Uterus (tissue), 4 donors: ENCODE results near the gene MFSD8. TPM values are rescaled to one million over a fixed set of nuclear protein-coding genes. Genes with fewer than 3 reads are reported as not detected.

Experiments used
- DNase-seq, 2 donors: peaks; one replicate each; pipeline ENCODE4 v3.0.0-alpha.2; 2019 to 2020
- H3K27ac ChIP-seq, 2 donors: fragments of 200-600 bp; sonication (generic); 1 replicate in 1 of 2; 2 replicates in 1 of 2; pipeline ENCODE4 v1.5.1; 2016 to 2018
- H3K27me3 ChIP-seq, 2 donors: fragments of 200-600 bp; sonication (generic); one replicate each; pipeline ENCODE4 v1.5.1; 2018 to 2019; ENCODE audit warnings: control low read depth in 1 of 2
- H3K36me3 ChIP-seq, 2 donors: fragments of 200-600 bp; sonication (generic); one replicate each; pipeline ENCODE4 v1.5.1; 2019; ENCODE audit warnings: control low read depth in 1 of 2
- H3K4me1 ChIP-seq, 2 donors: fragments of 200-600 bp; sonication (generic); one replicate each; pipeline ENCODE4 v1.5.1; 2018 to 2019; ENCODE audit warnings: control low read depth in 1 of 2
- H3K4me3 ChIP-seq, 2 donors: fragments of 200-600 bp; sonication (generic); 1 replicate in 1 of 2; 2 replicates in 1 of 2; pipeline ENCODE4 v1.5.1; 2018 to 2019; ENCODE audit warnings: mild to moderate bottlenecking in 1 of 2
- H3K9me3 ChIP-seq, 2 donors: fragments of 200-600 bp; sonication (generic); one replicate each; pipeline ENCODE4 v1.5.1; 2019; ENCODE audit warnings: control low read depth in 1 of 2
- POLR2A ChIP-seq, 2 donors: fragments of 450-650 bp; IDR thresholded peaks; one replicate each; pipeline ENCODE4 v1.6.1; 2016; ENCODE audit warnings: antibody characterized with exemption in 2 of 2, mild to moderate bottlenecking in 1 of 2, moderate library complexity in 1 of 2
- intact Hi-C: fragments of 100-400 bp; cut with DNase I; formaldehyde crosslinking; loops from one replicate; pipeline ENCODE4 v1.15.1; 2023; ENCODE audit warnings: low total_unique reads
- total RNA-seq, 4 donors: library from RNA; depleted of rRNA in 3 of 4; stranded (reverse); fragments of >200 nt in 3 of 4; gene quantifications; one replicate each; pipeline versions ENCODE4 v1.1.0 to v1.2.4, GENCODE V29; 2014 to 2023
- TF ChIP-seq, protein P1 (sequence below), 4 experiments: fragments of 200-600 bp in 2 of 4; fragments of 450-650 bp in 2 of 4; sonication (generic) in 2 of 4; IDR thresholded peaks; one replicate each; pipeline ENCODE4 v1.5.1; 2016 to 2019; ENCODE audit warnings: antibody characterized with exemption in 4 of 4, mild to moderate bottlenecking in 2 of 4, moderate library complexity in 1 of 4
- donor health status: DM: yes; HTN: yes; CAD: no.

The MFSD8 gene
- total RNA-seq, 4 donors from 2014 or later, result 36.4 to 121 (median 61.0) TPM

- Histone ChIP-seq H3K9me3 (no peaks in the 10 kb centered on the region), H3K4me1 (no peaks in the 10 kb centered on the region), H3K36me3 (no peaks in the 10 kb centered on the region), H3K27ac (no peak overlapping the region), H3K4me3 (peak overlapping the region; percentile 53 to 72), H3K27me3 (no peaks in the 10 kb centered on the region)
- DNase-seq, result no peak
- TF ChIP-seq, protein P1, sequence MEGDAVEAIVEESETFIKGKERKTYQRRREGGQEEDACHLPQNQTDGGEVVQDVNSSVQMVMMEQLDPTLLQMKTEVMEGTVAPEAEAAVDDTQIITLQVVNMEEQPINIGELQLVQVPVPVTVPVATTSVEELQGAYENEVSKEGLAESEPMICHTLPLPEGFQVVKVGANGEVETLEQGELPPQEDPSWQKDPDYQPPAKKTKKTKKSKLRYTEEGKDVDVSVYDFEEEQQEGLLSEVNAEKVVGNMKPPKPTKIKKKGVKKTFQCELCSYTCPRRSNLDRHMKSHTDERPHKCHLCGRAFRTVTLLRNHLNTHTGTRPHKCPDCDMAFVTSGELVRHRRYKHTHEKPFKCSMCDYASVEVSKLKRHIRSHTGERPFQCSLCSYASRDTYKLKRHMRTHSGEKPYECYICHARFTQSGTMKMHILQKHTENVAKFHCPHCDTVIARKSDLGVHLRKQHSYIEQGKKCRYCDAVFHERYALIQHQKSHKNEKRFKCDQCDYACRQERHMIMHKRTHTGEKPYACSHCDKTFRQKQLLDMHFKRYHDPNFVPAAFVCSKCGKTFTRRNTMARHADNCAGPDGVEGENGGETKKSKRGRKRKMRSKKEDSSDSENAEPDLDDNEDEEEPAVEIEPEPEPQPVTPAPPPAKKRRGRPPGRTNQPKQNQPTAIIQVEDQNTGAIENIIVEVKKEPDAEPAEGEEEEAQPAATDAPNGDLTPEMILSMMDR (IDR thresholded peaks at IDR 0.05), result no peak
- no peak for TF ChIP-seq POLR2A (IDR thresholded peaks at IDR 0.05)
- intact Hi-C loops, result no loop called here
Observed at GRCh38 chr4:127881563-127881864, 83.5 kb downstream of the MFSD8 start.

- Histone ChIP-seq H3K27ac (peak within 1 kb of the TSS; percentile 72 to 90), H3K4me3 (peak within 1 kb of the TSS; percentile 53 to 72), H3K36me3 (no peaks in the 10 kb centered on the region), H3K4me1 (no peaks in the 10 kb centered on the region), H3K27me3 (no peaks in the 10 kb centered on the region), H3K9me3 (no peaks in the 10 kb centered on the region)
- intact Hi-C loops, result no loop called here
- DNase-seq, result peak; percentile 92
- TF ChIP-seq, protein P1 (IDR thresholded peaks at IDR 0.05), result no peak
- TF ChIP-seq POLR2A (IDR thresholded peaks at IDR 0.05), result peak; percentile 2 to 61
Observed at GRCh38 chr4:127880763-127881562, 84.0 kb downstream of the MFSD8 start, which contains the start of gene PLK4. PLK4 (plus strand) TSS chr4:127880893; CDS start chr4:127881135, 242 bp downstream.

GRCh38 chr4:127875791-127876190 is 89.2 kb downstream of the MFSD8 start:
- Histone ChIP-seq H3K4me1 (no peaks in the 10 kb centered on the region), H3K27ac (no peak overlapping the region), H3K4me3 (no peak overlapping the region), H3K36me3 (no peaks in the 10 kb centered on the region), H3K9me3 (no peaks in the 10 kb centered on the region), H3K27me3 (no peaks in the 10 kb centered on the region)
- intact Hi-C loops, result no loop called here
- no peak for TF ChIP-seq POLR2A (IDR thresholded peaks at IDR 0.05)
- TF ChIP-seq, protein P1 (IDR thresholded peaks at IDR 0.05), result no peak
- DNase-seq, result no peak

DNA sequence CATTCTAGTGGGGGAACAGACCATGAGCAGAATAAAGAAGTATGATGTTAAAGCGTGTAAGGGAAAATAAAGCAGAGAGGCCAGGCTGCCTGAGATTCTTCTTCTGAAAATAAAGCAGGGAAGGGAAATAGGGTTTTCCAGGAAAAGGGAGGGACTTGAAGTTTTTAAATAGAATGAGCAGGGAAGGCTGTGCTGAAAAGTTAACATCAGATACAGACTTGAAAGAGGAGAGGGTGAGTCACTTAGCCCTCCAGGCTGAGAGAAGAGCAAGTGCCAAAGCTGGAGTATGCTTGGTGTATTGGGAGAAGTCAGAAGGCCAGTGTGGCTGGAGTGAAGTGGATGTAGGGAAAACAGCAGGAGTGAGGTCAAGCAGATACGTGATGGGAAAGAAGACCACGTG is 94.3 kb downstream of the MFSD8 start:
- Histone ChIP-seq H3K4me1 (no peaks in the 10 kb centered on the region), H3K36me3 (no peaks in the 10 kb centered on the region), H3K27ac (peak overlapping the region in 1 of 2 donors; percentile 7), H3K4me3 (no peak overlapping the region), H3K9me3 (no peaks in the 10 kb centered on the region), H3K27me3 (no peaks in the 10 kb centered on the region)
- no peak for TF ChIP-seq POLR2A (IDR thresholded peaks at IDR 0.05)
- DNase-seq, result no peak
- intact Hi-C loops, result no loop called here

- Histone ChIP-seq H3K9me3 (no peaks in the 10 kb centered on the region), H3K4me1 (no peaks in the 10 kb centered on the region), H3K27me3 (no peaks in the 10 kb centered on the region), H3K27ac (no peak overlapping the region), H3K4me3 (no peak overlapping the region), H3K36me3 (no peaks in the 10 kb centered on the region)
- intact Hi-C loops, result no loop called here
- no peak for DNase-seq
- no peak for TF ChIP-seq POLR2A (IDR thresholded peaks at IDR 0.05)
- TF ChIP-seq, protein P1 (IDR thresholded peaks at IDR 0.05), result no peak
Observed at GRCh38 chr4:127870281-127870680, 94.7 kb downstream of the MFSD8 start.
